Body of pancreas (tissue), 4 donors: ENCODE data around the gene ABCA3. TPM values are rescaled to one million over a fixed set of nuclear protein-coding genes. Genes with fewer than 3 reads are reported as not detected.

ENCODE experiments used
- ATAC-seq: fragments of 150-250 bp; one replicate; pipeline ENCODE4 v1.9.1; 2016
- DNase-seq, 4 donors: peaks; one replicate each; pipeline ENCODE4 v3.0.0-alpha.2; 2019
- H3K27ac ChIP-seq, 4 donors: fragments of 200-600 bp; sonication (generic); 1 replicate in 3 of 4; 2 replicates in 1 of 4; pipeline versions ENCODE4 v1.5.1 to v1.6.1; 2016 to 2019; ENCODE audit warnings: mild to moderate bottlenecking in 1 of 4, mixed read lengths in 1 of 4, moderate library complexity in 1 of 4
- H3K27me3 ChIP-seq, 2 donors: fragments of 200-600 bp; sonication (generic); one replicate each; pipeline ENCODE4 v1.6.0; 2016; ENCODE audit warnings: mild to moderate bottlenecking in 1 of 2
- H3K36me3 ChIP-seq, 2 donors: fragments of 200-600 bp; sonication (generic); replicated peaks in 1 of 2; 2 replicates each; pipeline ENCODE4 v1.5.1; 2016; ENCODE audit warnings: low read depth in 2 of 2; ENCODE audit not compliant: insufficient read depth in 1 of 2
- H3K4me1 ChIP-seq: fragments of 200-600 bp; sonication (generic); one replicate; pipeline ENCODE4 v1.6.0; 2016
- H3K4me3 ChIP-seq, 2 donors: fragments of 200-600 bp; sonication (generic); 1 replicate in 1 of 2; 2 replicates in 1 of 2; pipeline ENCODE4 v1.5.1; 2016 to 2019
- H3K9me3 ChIP-seq, 3 donors: fragments of 200-600 bp; sonication (generic); 1 replicate in 2 of 3; 2 replicates in 1 of 3; pipeline ENCODE4 v1.5.1; 2016
- POLR2A ChIP-seq, 3 donors: fragments of 450-650 bp; IDR thresholded peaks; one replicate each; pipeline ENCODE4 v1.6.1; 2016; ENCODE audit warnings: antibody characterized with exemption in 3 of 3, mild to moderate bottlenecking in 2 of 3
- WGBS, 2 donors: methylation state at CpG; one replicate each; pipeline ENCODE4 v1.1.5; 2017; 5-methylcytosine and 5-hydroxymethylcytosine counted together
- intact Hi-C: fragments of 100-400 bp; cut with DNase I; formaldehyde crosslinking; loops from one replicate; pipeline ENCODE4 v1.15.1; 2023
- total RNA-seq, 2 donors: library from RNA; depleted of rRNA; stranded (reverse); fragments of >200 nt; gene quantifications; one replicate each; pipeline ENCODE4 v1.1.0, GENCODE V29; 2016
- TF ChIP-seq, protein P1 (sequence below), 7 experiments: fragments of 450-650 bp in 4 of 7; fragments of 200-600 bp in 3 of 7; sonication (generic) in 3 of 7; IDR thresholded peaks; one replicate each; pipeline ENCODE4 v1.5.1; 2016 to 2019; ENCODE audit warnings: antibody characterized with exemption in 7 of 7

The ABCA3 gene
- total RNA-seq, 2 donors from 2014 or later, result 13.8 to 21.0 TPM

DNA sequence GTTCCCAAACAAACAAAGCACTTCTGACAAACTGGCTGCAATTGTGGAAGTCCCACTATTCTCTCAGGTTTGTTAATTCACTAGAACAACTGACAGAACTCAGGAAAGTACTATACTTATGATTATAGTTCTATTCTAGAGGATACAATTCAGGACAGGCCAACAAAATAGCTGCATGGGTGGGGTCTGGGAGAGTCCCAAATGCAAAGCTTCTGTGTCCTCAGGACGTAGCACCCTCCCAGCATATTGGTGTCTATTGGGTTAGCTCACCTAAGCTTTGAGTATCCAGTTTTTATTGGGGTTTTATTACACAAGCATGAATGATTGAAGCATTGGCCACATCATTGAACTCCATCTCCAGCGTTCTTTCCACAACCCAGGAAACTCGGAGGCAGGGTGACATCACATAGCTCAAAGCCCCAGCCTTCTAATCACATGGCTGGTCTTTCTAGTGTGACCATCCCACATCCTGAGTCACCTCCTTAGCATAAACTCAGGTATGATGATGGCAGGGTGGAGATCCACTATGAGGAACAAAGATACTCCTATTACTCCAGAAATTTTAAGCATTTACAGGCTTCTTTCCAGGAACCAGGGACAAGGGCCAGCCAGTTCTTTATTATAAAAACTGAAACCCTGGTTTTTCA lies 44.8 kb upstream of the ABCA3 start:
- no peak for DNase-seq

DNA sequence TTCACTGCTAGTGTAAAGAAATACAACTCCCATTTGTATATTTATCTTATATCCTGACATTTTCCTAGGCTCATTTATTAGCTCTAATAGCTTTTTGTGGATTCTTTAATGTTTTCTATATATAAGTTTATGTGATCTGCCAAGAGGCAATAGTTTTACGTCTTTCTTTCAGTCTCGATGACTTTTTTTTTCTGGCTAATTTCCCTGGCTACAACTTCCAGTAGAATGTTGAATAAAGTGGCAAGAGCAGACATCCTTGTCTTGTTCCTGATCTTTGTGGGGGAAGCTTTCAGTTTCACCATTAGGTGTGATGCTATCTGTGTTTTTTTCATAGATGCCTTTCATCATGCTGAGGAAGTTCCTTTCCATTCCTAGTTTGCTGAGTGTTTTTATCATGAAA lies 43.9 kb upstream of the ABCA3 start:
- no peaks in the 10 kb centered on the region for H3K27me3 ChIP-seq
- TF ChIP-seq, protein P1, sequence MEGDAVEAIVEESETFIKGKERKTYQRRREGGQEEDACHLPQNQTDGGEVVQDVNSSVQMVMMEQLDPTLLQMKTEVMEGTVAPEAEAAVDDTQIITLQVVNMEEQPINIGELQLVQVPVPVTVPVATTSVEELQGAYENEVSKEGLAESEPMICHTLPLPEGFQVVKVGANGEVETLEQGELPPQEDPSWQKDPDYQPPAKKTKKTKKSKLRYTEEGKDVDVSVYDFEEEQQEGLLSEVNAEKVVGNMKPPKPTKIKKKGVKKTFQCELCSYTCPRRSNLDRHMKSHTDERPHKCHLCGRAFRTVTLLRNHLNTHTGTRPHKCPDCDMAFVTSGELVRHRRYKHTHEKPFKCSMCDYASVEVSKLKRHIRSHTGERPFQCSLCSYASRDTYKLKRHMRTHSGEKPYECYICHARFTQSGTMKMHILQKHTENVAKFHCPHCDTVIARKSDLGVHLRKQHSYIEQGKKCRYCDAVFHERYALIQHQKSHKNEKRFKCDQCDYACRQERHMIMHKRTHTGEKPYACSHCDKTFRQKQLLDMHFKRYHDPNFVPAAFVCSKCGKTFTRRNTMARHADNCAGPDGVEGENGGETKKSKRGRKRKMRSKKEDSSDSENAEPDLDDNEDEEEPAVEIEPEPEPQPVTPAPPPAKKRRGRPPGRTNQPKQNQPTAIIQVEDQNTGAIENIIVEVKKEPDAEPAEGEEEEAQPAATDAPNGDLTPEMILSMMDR (IDR thresholded peaks at IDR 0.05), result no peak
- no peak for TF ChIP-seq POLR2A (IDR thresholded peaks at IDR 0.05)
- ATAC-seq (no peak), DNase-seq (no peak)
- no peak overlapping the region for H3K4me3 ChIP-seq
- H3K27ac ChIP-seq, result no peak overlapping the region
- WGBS, 2 donors, result 33 to 49% methylated on average over 2 of the region's 2 CpGs
- peaks cover 22% of the 10 kb centered on the region for H3K4me1 ChIP-seq
- intact Hi-C loops, result no loop called here
- H3K36me3 ChIP-seq, result no peaks in the 10 kb centered on the region
- H3K9me3 ChIP-seq, result no peaks in the 10 kb centered on the region

More for the DNA sequence above, 44.8 kb upstream of the ABCA3 start:
- Histone ChIP-seq H3K27me3 (no peaks in the 10 kb centered on the region), H3K4me1 (peaks cover 24% of the 10 kb centered on the region), H3K36me3 (no peaks in the 10 kb centered on the region), H3K27ac (no peak overlapping the region), H3K4me3 (no peak overlapping the region), H3K9me3 (no peaks in the 10 kb centered on the region)
- ATAC-seq, result no peak
- intact Hi-C loops, result no loop called here
- TF ChIP-seq POLR2A (IDR thresholded peaks at IDR 0.05), result no peak
- TF ChIP-seq, protein P1 (IDR thresholded peaks at IDR 0.05), result no peak
- 69 to 74% methylated on average over 3 of the region's 3 CpGs for WGBS, 2 donors

DNA sequence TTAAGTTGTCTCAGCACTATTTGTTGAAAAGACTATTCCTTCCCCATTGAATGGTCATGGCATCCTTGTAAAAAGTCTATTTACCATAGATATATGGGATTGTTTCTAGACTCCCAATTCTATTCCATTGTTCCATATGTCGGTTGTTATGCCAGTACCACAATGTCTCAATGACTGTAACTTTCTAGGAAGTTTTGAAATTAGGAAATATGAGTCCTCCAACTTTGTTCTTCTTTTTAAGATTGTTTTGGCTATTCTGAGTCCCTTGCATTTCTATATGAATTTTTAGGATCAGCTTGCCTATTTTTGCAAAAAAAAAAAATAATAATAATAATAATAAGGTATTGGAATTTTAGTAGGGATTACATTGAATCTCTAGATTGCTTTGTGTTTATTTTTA lies 43.0 kb upstream of the ABCA3 start:
- peaks cover 15% of the 10 kb centered on the region for H3K4me1 ChIP-seq
- H3K27me3 ChIP-seq, result no peaks in the 10 kb centered on the region
- no peak overlapping the region for H3K27ac ChIP-seq
- DNase-seq (no peak), ATAC-seq (no peak)
- intact Hi-C loops, result no loop called here
- 94 to 100% methylated on average over 1 of the region's 1 CpG for WGBS, 2 donors
- no peaks in the 10 kb centered on the region for H3K36me3 ChIP-seq
- no peaks in the 10 kb centered on the region for H3K9me3 ChIP-seq
- TF ChIP-seq POLR2A (IDR thresholded peaks at IDR 0.05), result no peak
- TF ChIP-seq, protein P1 (IDR thresholded peaks at IDR 0.05), result no peak
- H3K4me3 ChIP-seq, result no peak overlapping the region

DNA sequence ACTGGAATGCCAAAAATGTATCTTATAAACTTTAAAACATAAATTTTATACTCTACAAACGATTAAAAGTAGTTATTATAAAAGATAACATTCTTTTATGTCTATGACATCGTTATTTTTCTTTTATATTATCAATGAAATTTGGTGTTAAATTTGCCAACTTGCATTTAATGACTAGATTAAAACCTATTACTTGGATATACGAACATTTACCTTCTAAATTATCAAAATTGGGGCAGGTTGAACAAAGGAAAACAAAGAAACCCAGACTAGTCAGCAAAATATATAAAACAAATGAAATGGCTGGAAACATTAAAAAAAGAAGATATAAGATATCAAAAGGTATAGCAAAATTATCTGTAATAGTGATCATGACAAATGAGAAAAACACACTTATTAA lies 34.1 kb upstream of the ABCA3 start:
- H3K36me3 ChIP-seq, result no peaks in the 10 kb centered on the region
- WGBS, 2 donors, result 51 to 61% methylated on average over 3 of the region's 3 CpGs
- H3K27ac ChIP-seq, result no peak overlapping the region
- H3K27me3 ChIP-seq, result no peaks in the 10 kb centered on the region
- intact Hi-C loops, result no loop called here
- no peak overlapping the region for H3K4me3 ChIP-seq
- H3K4me1 ChIP-seq, result no peaks in the 10 kb centered on the region
- ATAC-seq (no peak), DNase-seq (no peak)
- H3K9me3 ChIP-seq, result no peaks in the 10 kb centered on the region
- no peak for TF ChIP-seq POLR2A (IDR thresholded peaks at IDR 0.05)
- TF ChIP-seq, protein P1 (IDR thresholded peaks at IDR 0.05), result no peak

DNA sequence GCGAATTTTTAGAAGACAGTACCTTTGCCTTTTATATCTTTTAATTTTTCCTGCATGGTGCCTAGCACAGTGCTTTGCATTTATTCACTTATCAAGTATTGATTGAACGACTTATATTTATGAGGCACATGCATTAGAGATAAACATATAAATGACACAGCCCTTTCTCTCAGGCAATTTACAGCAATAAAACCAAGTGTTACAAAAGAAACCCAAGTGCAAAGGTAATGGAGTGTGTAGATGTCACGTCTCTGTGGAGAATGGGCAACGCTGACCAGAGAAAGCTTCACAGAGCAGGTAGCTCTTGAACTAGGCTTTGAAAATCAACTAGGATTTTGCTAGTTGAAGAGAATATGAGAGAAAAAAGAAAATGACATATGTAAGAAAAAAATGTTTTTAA lies 32.6 kb upstream of the ABCA3 start:
- Histone ChIP-seq H3K4me1 (no peaks in the 10 kb centered on the region), H3K27ac (no peak overlapping the region), H3K4me3 (no peak overlapping the region), H3K27me3 (no peaks in the 10 kb centered on the region), H3K36me3 (no peaks in the 10 kb centered on the region), H3K9me3 (no peaks in the 10 kb centered on the region)
- no peak for DNase-seq
- no peak for ATAC-seq
- intact Hi-C loops, result no loop called here
- 81 to 85% methylated on average over 4 of the region's 4 CpGs for WGBS, 2 donors
- TF ChIP-seq POLR2A (IDR thresholded peaks at IDR 0.05), result no peak
- TF ChIP-seq, protein P1 (IDR thresholded peaks at IDR 0.05), result no peak
